Measurements from ENCODE around the gene CACNA1B. TPM values are rescaled to one million over a fixed set of nuclear protein-coding genes. Genes with fewer than 3 reads are reported as not detected.

The CACNA1B gene
- total RNA-seq, 1 experiment from 2014 or later: 1.7 TPM

GRCh38 chr9:137829260-137829996 is 48.2 kb upstream of the CACNA1B start:
- H3K9me2 ChIP-seq (ENCODE audit: insufficient read depth): no peaks in the 10 kb centered on the region
- H3K9ac ChIP-seq (ENCODE audit: low read length): no peak overlapping the region
- H4K20me1 ChIP-seq (ENCODE audit: insufficient read depth): no peaks in the 10 kb centered on the region; the same call in 1 of the 2 replicates
- H3K27me3 ChIP-seq (ENCODE audit: insufficient read depth, low read length): no peaks in the 10 kb centered on the region
- intact Hi-C loops (cut with micrococcal nuclease): no loop called here
- no peaks in the 10 kb centered on the region for H3K4me1 ChIP-seq (ENCODE audit: control insufficient read depth in 1 of 2, insufficient read depth in 2 of 2, low read length in 2 of 2)
- RAD21 ChIA-PET (ENCODE audit: low non-redundant PET in 1 of 2, low total read pairs in 2 of 2, uncharacterized antibody in 2 of 2, unreplicated experiment in 2 of 2): no interaction called here
- no peak for DNase-seq (ENCODE audit: low read depth, low spot score)
- H3K27ac ChIP-seq (ENCODE audit: low read depth, low read length): no peak overlapping the region
- POLR2A ChIA-PET: no interaction called here
- no peak overlapping the region for H3K4me3 ChIP-seq (replicated peaks in 1 of 2; ENCODE audit: low read depth in 1 of 2, low read length in 2 of 2)
- CTCF ChIA-PET: no interaction called here
- no TSS peak for BruUV-seq (replicated peaks)
- H2AFZ ChIP-seq (ENCODE audit: low read depth, low read length, poor library complexity, severe bottlenecking): no peak overlapping the region
- no peak overlapping the region for H3K4me2 ChIP-seq (ENCODE audit: low read length)
- TF ChIP-seq TCF7L2 (IDR thresholded peaks at IDR 0.05; ENCODE audit: borderline replicate concordance, extremely low read depth, insufficient read depth, insufficient read length): no peak
- TF ChIP-seq ZBTB33 (IDR thresholded peaks at IDR 0.05; ENCODE audit: extremely low read depth, insufficient replicate concordance, low read length): no peak
- no peak for TF ChIP-seq FOSL1 (IDR thresholded peaks at IDR 0.05; ENCODE audit: low read depth)
- TF ChIP-seq JUND (IDR thresholded peaks at IDR 0.05): no peak
- peaks cover 2 to 21% of the 10 kb centered on the region in 2 experiments; a peak in 1 of 4 replicates for H3K36me3 ChIP-seq (ENCODE audit: control insufficient read depth in 1 of 2, insufficient read depth in 2 of 2, low read length in 2 of 2)
- H3K9me3 ChIP-seq (ENCODE audit: control insufficient read depth in 1 of 2, insufficient read depth in 1 of 2, low read depth in 1 of 2, low read length in 2 of 2): no peaks in the 10 kb centered on the region
- no peak for ATAC-seq
- H3K79me2 ChIP-seq (ENCODE audit: insufficient read depth, low read length): 0 out of 2 replicates have a peak, but pooled peaks cover 4% of the 10 kb centered on the region

GRCh38 chr9:137832191-137832700 is 45.3 kb upstream of the CACNA1B start:
- Histone ChIP-seq H4K20me1 (ENCODE audit: insufficient read depth) (no peaks in the 10 kb centered on the region; the same call in 1 of the 2 replicates), H3K79me2 (ENCODE audit: insufficient read depth, low read length) (no peaks in the 10 kb centered on the region), H3K4me2 (ENCODE audit: low read length) (no peak overlapping the region), H2AFZ (ENCODE audit: low read depth, low read length, poor library complexity, severe bottlenecking) (no peak overlapping the region), H3K4me3 (replicated peaks in 1 of 2; ENCODE audit: low read depth in 1 of 2, low read length in 2 of 2) (no peak overlapping the region), H3K9me2 (ENCODE audit: insufficient read depth) (no peaks in the 10 kb centered on the region), H3K9me3 (ENCODE audit: control insufficient read depth in 1 of 2, insufficient read depth in 1 of 2, low read depth in 1 of 2, low read length in 2 of 2) (no peaks in the 10 kb centered on the region), H3K9ac (ENCODE audit: low read length) (no peak overlapping the region), H3K27me3 (ENCODE audit: insufficient read depth, low read length) (no peaks in the 10 kb centered on the region), H3K4me1 (ENCODE audit: control insufficient read depth in 1 of 2, insufficient read depth in 2 of 2, low read length in 2 of 2) (no peaks in the 10 kb centered on the region), H3K27ac (ENCODE audit: low read depth, low read length) (no peak overlapping the region), H3K36me3 (ENCODE audit: control insufficient read depth in 1 of 2, insufficient read depth in 2 of 2, low read length in 2 of 2) (peaks cover 0 to 10% of the 10 kb centered on the region in 2 experiments; a peak in 2 of 4 replicates)
- TF ChIP-seq ZFX (IDR thresholded peaks at IDR 0.05) (no peak), TCF7L2 (IDR thresholded peaks at IDR 0.05; ENCODE audit: borderline replicate concordance, extremely low read depth, insufficient read depth, insufficient read length) (no peak), CTCF (IDR thresholded peaks at IDR 0.05 in 2 of 3, conservative IDR thresholded peaks at IDR 0.05 in 1 of 3; ENCODE audit: borderline replicate concordance in 1 of 3, insufficient read depth in 1 of 3, low read depth in 2 of 3, low read length in 2 of 3) (no peak), EGR1 (IDR thresholded peaks at IDR 0.05; ENCODE audit: low read depth) (no peak), EZH2phosphoT487 (IDR thresholded peaks at IDR 0.05; ENCODE audit: borderline replicate concordance) (no peak), MAX (IDR thresholded peaks at IDR 0.05) (no peak)
- CTCF ChIA-PET: no interaction called here
- intact Hi-C loops (cut with micrococcal nuclease): no loop called here
- no TSS peak for BruUV-seq (replicated peaks)
- 0 out of 2 replicates have a peak, but pooled peaks have one; percentile 28 for ATAC-seq
- RAD21 ChIA-PET (ENCODE audit: low non-redundant PET in 1 of 2, low total read pairs in 2 of 2, uncharacterized antibody in 2 of 2, unreplicated experiment in 2 of 2): no interaction called here
- POLR2A ChIA-PET: no interaction called here
- DNase-seq (ENCODE audit: low read depth, low spot score): no peak
